Stimulated activated CD4-positive, alpha-beta T cell treated with anti-CD3 and anti-CD28 coated beads, TNF-alpha, amount 100 ng/mL, for 4 hours (primary cell): ENCODE measurements around the gene ZSWIM3.

ENCODE experiments used
- DNase-seq, 3 experiments: peaks; one replicate each; pipeline ENCODE4 v3.0.0-alpha.2; 2020; ENCODE audit warnings: low read depth in 3 of 3

ZSWIM3 gene

GRCh38 chr20:45909336-45909808 lies 52.0 kb downstream of the ZSWIM3 start:
- DNase-seq, result no peak

- no peak for DNase-seq
Observed at GRCh38 chr20:45909817-45910669, 52.6 kb downstream of the ZSWIM3 start.

GRCh38 chr20:45910670-45911485 lies 53.5 kb downstream of the ZSWIM3 start:
- DNase-seq, result peak; percentile 80 to 85 (median 82)

- no peak for DNase-seq
Observed at GRCh38 chr20:45911486-45912343, 54.3 kb downstream of the ZSWIM3 start, which contains the start of gene PLTP. Gene PLTP, minus strand, starts transcription at chr20:45912155. Its CDS starts 703 bp downstream, at chr20:45911452.

- DNase-seq, result no peak
Observed at GRCh38 chr20:45912344-45912682, 54.9 kb downstream of the ZSWIM3 start.

DNA sequence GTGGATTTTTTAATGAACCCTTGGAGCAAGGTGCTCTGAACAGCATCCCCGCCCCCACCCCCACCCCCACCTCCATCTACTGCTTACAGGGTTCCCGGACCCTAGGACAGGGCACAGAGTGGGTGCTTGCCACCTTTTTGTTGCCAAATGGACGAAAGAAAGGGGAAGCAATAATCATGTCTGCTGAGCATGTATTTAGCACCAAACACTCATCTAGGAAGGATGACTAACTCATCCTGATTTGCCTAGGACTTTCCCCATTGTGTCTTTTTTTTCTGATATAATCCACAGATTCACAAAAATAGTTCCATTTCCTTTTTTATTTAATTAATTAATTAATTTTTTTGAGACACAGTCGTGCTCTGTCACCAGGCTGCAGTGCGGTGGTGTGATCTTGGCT lies 55.7 kb downstream of the ZSWIM3 start:
- no peak for DNase-seq

- DNase-seq, result no peak
Observed at GRCh38 chr20:45917790-45918141, 60.4 kb downstream of the ZSWIM3 start.

DNA sequence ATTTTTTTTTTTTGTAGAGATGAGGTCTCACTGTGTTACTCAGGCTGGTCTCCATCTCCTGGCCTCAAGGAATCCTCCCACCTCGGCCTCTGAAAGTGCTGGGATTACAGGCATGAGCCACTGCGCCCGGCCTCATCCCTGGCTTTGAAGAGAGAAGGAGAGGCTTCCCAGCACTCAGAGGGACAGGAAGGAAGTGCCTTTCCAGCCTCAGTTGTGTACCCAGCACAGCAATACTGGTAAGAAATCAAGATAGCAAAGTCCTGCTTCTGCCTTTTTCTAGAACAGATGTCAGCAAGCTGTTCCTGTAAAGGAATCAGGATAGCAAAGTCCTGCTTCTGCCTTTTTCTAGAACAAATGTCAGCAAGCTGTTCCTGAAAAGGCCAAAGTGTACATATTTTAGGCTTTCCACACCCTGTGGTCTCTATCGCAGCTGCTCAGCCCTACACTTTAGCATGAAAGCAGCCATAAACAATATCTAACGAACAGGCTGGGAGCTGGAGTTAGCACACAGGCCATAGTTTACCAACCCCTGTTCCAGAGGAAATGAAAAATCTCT lies 60.8 kb downstream of the ZSWIM3 start:
- DNase-seq, result no peak

DNA sequence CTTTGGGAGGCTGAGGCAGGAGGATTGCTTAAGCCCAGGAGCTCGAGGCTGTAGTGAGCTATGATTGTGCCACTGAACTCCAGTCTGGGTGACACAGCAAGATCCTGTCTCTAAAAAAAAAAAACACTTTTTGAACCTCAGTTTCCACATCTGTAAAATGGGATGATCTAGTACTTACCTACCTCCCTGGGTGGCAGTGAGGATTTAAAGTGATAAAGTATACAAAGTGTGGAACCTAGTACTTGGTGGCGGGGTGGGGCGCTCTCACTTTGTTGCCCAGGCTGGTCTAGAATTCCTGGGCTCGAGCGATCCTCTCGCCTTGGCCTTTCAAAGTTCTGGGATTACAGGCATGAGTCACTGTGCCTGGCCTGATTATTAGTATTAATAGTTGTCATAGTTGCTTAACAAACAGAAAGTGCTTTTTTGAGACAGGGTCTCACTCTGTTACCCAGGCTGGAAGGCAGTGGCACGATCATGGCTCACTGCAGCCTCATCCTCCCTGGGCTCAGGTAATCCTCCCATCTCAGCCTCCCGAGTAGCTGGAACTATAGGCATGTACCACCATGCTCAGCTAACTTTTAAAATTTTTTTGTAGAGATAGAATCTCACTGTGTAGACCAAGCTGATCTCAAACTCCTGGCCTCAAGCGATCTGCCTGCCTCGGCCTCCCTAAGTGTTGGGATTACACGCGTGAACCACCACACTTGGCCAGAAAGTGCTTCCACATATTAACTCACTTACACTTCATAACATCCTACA lies 61.5 kb downstream of the ZSWIM3 start:
- DNase-seq, result no peak

DNA sequence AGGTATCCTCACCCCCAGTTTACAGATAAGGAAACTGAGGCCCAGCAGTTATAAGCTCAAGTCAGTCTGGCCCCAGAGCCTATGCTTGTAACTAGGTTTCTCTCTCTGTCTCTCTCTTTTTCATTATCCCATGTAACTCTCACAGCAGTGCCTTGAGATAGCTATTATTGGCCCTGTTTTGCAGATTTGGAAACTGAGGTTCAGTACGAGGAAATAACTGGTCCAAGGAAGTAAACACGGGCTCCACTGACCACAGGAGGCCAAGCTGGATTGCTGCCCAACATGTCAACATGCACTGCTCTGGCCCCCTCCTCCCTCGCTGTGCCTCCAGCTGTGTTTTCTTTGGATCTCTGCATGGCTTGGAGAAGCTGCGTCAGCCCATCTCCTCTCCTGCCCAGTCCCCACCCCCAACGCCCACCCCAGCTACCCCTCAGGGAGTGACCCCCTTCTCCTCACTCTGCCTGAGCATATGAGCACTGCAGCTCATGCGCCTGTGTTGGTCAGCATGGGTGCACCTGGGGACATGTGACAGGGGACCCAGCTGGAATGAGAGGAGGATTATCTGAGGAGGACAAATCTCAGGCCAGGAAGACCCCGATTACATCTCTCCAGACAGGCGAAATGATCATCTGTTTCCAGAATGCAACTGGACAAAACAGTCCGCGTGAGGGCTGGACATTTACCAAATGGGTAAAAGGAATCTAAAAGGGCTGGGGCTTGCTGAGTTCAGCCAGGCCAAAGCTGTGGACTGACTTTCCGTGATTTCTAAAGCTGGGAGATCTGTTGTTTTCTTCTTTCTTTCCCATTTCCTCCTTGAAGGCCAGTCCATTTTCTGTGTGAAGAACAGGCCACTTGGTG lies 62.4 kb downstream of the ZSWIM3 start:
- no peak for DNase-seq

- no peak for DNase-seq
Observed at GRCh38 chr20:45920462-45921336, 63.3 kb downstream of the ZSWIM3 start.

- DNase-seq, result no peak
Observed at GRCh38 chr20:45921337-45922189, 64.1 kb downstream of the ZSWIM3 start.

GRCh38 chr20:45924391-45925261 lies 67.2 kb downstream of the ZSWIM3 start:
- no peak for DNase-seq

DNA sequence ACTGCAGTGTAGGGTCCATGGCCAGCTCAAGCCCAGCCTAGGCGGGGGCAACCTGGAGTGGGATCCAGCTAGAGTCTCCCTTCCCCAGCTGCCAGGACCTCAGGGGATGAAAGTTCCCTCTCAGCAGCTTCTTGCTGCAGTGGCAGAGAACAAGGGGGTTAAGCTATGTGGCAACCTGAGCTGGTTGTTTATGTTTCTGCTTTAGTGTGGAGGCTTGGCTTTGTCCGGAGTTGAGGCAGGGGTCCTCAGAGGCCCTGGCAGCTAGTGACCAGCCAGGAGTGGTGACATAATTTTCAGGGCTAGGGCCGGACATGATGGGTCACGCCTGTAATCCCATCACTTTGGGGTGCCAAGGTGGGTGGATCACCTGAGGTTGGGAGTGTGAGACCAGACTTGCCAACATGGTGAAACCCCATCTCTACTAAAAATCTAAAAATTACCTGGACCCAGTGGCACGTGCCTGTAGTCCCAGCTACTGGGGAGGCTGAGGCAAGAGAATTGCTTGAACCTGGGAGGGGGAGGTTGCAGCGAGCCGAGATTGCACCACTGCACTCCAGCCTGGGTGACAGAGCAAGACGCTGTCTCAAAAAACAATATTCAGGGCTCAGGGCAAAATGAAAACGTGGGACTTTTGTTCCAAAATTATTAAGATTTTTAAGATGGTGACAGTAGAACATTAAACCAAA lies 68.5 kb downstream of the ZSWIM3 start:
- no peak for DNase-seq

DNA sequence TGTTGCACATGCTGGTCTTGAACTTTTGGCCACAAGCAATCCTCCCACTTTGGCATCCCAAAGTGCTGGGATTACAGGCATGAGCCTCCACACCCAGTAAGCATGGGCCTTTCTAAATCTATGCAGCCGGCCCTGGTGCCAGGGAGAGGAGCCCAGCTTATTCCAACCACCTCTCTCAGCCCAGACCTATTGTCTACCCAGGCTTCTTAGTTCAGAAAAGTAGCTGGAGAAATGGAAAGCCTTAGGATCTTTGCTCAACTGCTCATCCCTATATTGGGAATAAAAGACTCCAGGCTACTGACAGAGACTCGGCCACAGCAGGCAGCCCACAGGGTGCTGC lies 69.3 kb downstream of the ZSWIM3 start:
- DNase-seq, result no peak

DNA sequence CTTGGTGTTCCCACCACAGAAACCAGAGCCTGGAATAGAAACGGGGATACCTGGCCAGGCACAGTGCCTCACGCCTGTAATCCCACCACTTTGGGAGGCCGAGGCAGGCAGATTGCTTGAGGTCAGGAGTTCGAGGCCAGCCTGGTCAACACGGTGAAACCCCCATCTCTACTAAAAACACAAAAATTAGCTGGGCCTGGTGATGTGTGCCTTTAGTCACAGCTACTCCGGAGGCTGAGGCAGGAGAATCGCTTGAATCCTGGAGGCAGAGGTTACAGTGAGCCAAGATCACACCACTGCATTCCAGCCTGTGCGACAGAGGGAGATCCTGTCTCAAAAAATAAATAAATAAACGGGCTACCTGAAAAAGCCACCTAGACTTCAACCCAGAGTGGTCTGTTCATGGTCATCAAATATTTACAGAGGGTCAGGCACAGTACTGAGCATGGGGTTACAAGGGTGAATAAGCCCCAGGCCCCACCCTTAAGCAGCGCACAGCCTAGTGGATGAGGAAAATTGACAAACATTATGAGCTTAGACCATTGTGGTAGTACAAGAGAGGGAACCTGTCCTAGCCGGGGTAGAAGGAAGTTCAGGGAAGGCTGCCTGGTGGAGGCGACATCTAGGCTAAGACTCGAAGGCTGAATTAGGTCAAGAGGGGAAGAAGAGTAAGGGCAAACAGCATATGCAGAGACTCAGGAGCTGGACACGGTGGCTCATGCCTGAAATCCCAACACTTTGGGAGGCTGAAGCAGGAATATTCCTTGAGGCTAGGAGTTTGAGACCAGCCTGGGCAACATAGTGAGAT lies 69.9 kb downstream of the ZSWIM3 start:
- no peak for DNase-seq
